Vagina (tissue), 2 donors: ENCODE results near the gene C13orf46.

Experiments used
- CTCF ChIP-seq, 3 experiments: fragments of 450-650 bp in 2 of 3; fragments of 200-600 bp in 1 of 3; sonication (generic) in 1 of 3; IDR thresholded peaks; one replicate each; pipeline ENCODE4 v1.5.1; 2017 to 2019; ENCODE audit warnings: antibody characterized with exemption in 3 of 3, mild to moderate bottlenecking in 2 of 3, moderate library complexity in 2 of 3
- POLR2A ChIP-seq, 2 donors: fragments of 450-650 bp; IDR thresholded peaks; one replicate each; pipeline ENCODE4 v1.6.1; 2017; ENCODE audit warnings: antibody characterized with exemption in 2 of 2, mild to moderate bottlenecking in 2 of 2, moderate library complexity in 2 of 2

GRCh38 chr13:113951246-113951999 is 22.5 kb downstream of the C13orf46 start:
- TF ChIP-seq POLR2A (IDR thresholded peaks at IDR 0.05): no peak
- peak; percentile 83 to 85 (median 85) for TF ChIP-seq CTCF (IDR thresholded peaks at IDR 0.05)
